ENCODE results near the gene RUBCN.
"Not testable (repeated sequence)": the region's sequence is repeated elsewhere in the genome, so short reads cannot be mapped to it uniquely, and the experiment has no call there.

Gene RUBCN

GRCh38 chr3:197730200-197730599, 6.5 kb downstream of the RUBCN start:
- TF ChIP-seq, protein P1, sequence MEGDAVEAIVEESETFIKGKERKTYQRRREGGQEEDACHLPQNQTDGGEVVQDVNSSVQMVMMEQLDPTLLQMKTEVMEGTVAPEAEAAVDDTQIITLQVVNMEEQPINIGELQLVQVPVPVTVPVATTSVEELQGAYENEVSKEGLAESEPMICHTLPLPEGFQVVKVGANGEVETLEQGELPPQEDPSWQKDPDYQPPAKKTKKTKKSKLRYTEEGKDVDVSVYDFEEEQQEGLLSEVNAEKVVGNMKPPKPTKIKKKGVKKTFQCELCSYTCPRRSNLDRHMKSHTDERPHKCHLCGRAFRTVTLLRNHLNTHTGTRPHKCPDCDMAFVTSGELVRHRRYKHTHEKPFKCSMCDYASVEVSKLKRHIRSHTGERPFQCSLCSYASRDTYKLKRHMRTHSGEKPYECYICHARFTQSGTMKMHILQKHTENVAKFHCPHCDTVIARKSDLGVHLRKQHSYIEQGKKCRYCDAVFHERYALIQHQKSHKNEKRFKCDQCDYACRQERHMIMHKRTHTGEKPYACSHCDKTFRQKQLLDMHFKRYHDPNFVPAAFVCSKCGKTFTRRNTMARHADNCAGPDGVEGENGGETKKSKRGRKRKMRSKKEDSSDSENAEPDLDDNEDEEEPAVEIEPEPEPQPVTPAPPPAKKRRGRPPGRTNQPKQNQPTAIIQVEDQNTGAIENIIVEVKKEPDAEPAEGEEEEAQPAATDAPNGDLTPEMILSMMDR (IDR thresholded peaks at IDR 0.05; ENCODE audit: low read depth, low read length): no peak
- H3K4me3 ChIP-seq (ENCODE audit: low read depth, low read length): no peak overlapping the region
- H3K9me3 ChIP-seq: no peaks in the 10 kb centered on the region
- no peaks in the 10 kb centered on the region for H3K4me1 ChIP-seq
- H3K36me3 ChIP-seq: no peaks in the 10 kb centered on the region
- DNase-seq: no peak
- no peaks in the 10 kb centered on the region for H3K27me3 ChIP-seq

GRCh38 chr3:197728487-197728886, 8.2 kb downstream of the RUBCN start:
- Histone ChIP-seq H3K36me3 (no peaks in the 10 kb centered on the region), H3K4me1 (no peaks in the 10 kb centered on the region), H3K9me3 (no peaks in the 10 kb centered on the region), H3K4me3 (ENCODE audit: low read depth, low read length) (no peak overlapping the region), H3K27me3 (no peaks in the 10 kb centered on the region)
- DNase-seq: no peak
- TF ChIP-seq, protein P1 (IDR thresholded peaks at IDR 0.05; ENCODE audit: low read depth, low read length): no peak

DNA sequence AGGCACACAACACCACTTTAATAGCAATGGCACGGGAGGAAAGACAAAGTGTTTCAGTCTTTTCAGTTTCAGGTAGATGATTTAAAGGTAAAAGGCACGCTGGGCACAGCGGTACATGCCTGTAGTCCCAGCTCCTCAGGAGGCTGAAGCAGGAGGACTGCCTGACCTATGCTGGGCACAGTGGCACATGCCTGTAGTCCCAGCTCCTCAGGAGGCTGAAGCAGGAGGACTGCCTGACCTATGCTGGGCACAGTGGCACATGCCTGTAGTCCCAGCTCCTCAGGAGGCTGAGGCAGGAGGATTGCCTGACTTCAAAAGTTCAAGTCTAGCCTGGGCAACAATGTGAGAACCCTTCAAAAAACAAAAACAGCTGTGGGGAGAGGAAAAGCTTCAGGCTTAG, 8.8 kb downstream of the RUBCN start:
- DNase-seq; H3K4me1 ChIP-seq; H3K4me3 ChIP-seq (ENCODE audit: low read depth, low read length); H3K9me3 ChIP-seq; H3K36me3 ChIP-seq; H3K27me3 ChIP-seq: not testable (repeated sequence)

DNA sequence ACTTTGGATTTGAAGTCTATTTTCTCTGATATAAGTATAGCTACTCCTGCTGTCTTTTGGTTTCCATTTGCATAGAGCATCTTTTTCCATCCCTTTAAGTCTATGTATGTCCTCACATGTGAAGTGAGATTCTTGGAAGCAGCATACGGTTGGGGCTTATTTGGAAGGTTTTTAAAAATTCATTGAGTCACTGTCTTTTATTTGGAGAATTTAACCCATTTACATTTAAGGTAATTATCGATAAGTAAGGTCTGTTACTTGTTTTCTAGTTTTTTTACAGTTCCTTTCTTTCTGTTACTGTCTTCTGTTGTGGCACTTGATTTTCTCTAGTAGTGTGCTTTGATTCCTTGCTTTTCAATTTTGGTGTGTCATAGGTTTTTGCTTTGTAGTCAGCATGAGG, 14.0 kb downstream of the RUBCN start:
- Histone ChIP-seq H3K4me1 (no peaks in the 10 kb centered on the region), H3K36me3 (no peaks in the 10 kb centered on the region), H3K27me3 (no peaks in the 10 kb centered on the region), H3K4me3 (ENCODE audit: low read depth, low read length) (no peak overlapping the region), H3K9me3 (no peaks in the 10 kb centered on the region)
- TF ChIP-seq, protein P1 (IDR thresholded peaks at IDR 0.05; ENCODE audit: low read depth, low read length): no peak
- DNase-seq: no peak

DNA sequence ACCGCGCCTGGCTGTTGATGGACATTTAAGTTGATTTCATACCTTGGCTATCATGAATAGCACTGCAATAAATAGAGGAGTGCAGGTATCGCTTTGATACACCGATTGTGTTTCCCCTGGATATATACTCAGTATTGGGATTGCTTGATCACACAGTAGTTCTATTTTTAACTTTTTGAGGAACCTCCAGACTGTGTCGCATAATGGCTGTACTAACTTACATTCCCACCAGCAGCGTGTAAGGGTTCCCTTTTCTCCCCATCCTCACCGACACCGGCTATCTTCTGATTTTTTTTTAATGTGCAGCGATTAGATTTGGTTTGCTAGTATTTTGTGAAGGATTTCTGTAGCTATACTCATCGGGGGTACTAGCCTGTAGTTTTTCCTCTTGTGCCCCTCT, 16.0 kb downstream of the RUBCN start:
- TF ChIP-seq, protein P1 (IDR thresholded peaks at IDR 0.05; ENCODE audit: low read depth, low read length): no peak
- Histone ChIP-seq H3K9me3 (no peaks in the 10 kb centered on the region), H3K4me1 (no peaks in the 10 kb centered on the region), H3K36me3 (no peaks in the 10 kb centered on the region; the same call in 1 of the 2 replicates), H3K4me3 (ENCODE audit: low read depth, low read length) (no peak overlapping the region), H3K27me3 (no peaks in the 10 kb centered on the region)
- no peak for DNase-seq

DNA sequence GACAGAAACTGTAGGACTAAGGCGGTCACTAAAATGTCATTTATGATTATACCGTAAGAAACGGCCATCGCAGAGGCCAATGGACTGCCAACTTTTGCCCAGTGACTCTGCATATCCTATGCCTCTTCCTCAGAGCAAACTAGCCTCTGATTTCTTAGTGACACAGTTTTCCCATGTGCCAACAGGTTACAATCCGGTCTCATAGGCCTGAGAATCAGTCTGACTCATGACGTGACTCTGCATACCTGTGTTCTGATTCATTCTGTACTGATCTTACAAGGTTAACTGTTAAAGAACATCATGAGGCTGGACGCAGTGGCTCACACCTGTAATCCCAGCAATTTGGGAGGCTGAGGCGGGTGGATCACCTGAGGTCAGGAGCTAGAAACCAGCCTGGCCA, 17.8 kb downstream of the RUBCN start:
- DNase-seq: no peak

More for the DNA sequence above, 17.8 kb downstream of the RUBCN start:
- no peaks in the 10 kb centered on the region for H3K4me1 ChIP-seq
- no peaks in the 10 kb centered on the region; the same call in 1 of the 2 replicates for H3K36me3 ChIP-seq
- H3K4me3 ChIP-seq (ENCODE audit: low read depth, low read length): no peak overlapping the region
- TF ChIP-seq, protein P1 (IDR thresholded peaks at IDR 0.05; ENCODE audit: low read depth, low read length): no peak
- no peaks in the 10 kb centered on the region for H3K27me3 ChIP-seq
- no peaks in the 10 kb centered on the region for H3K9me3 ChIP-seq
